GM12878 (cell line): ENCODE data around the gene DDX39B. TPM values are rescaled to one million over a fixed set of nuclear protein-coding genes. Genes with fewer than 3 reads are reported as not detected.

ENCODE experiments used
- CHD4 ChIP-seq: fragments of 200-600 bp; sonication (generic); IDR thresholded peaks from 2 replicates; pipeline ENCODE4 v1.6.1; 2016; ENCODE audit warnings: mild to moderate bottlenecking
- CTCF ChIP-seq, 3 experiments: IDR thresholded peaks in 2 of 3; conservative IDR thresholded peaks in 1 of 3; 2 replicates each; pipeline ENCODE4 v1.5.1; 2011; ENCODE audit warnings: low read depth in 3 of 3, low read length in 3 of 3, mild to moderate bottlenecking in 3 of 3, control low read depth in 2 of 3, moderate library complexity in 2 of 3, inconsistent platforms in 1 of 3, mixed read lengths in 1 of 3; ENCODE audit not compliant: control insufficient read depth in 2 of 3, insufficient read depth in 1 of 3; ENCODE audit errors: extremely low read depth in 1 of 3
- HDGF ChIP-seq: fragments of 450-650 bp; IDR thresholded peaks from 2 replicates; pipeline ENCODE4 v1.6.1; 2016; ENCODE audit warnings: antibody characterized with exemption
- JUNB ChIP-seq: IDR thresholded peaks from 2 replicates; pipeline ENCODE4 v1.6.1; 2016; ENCODE audit warnings: antibody characterized with exemption, mild to moderate bottlenecking
- MEF2B ChIP-seq: fragments of 450-650 bp; IDR thresholded peaks from 2 replicates; pipeline ENCODE4 v1.6.1; 2018; ENCODE audit warnings: mild to moderate bottlenecking, moderate library complexity; ENCODE audit not compliant: partially characterized antibody, poor library complexity, severe bottlenecking
- MLLT1 ChIP-seq: fragments of 450-650 bp; IDR thresholded peaks from 2 replicates; pipeline ENCODE4 v1.6.1; 2016; ENCODE audit warnings: mild to moderate bottlenecking
- PBX3 ChIP-seq: IDR thresholded peaks from 2 replicates; pipeline ENCODE4 v1.6.1; 2011; ENCODE audit warnings: mild to moderate bottlenecking, low read depth, low read length, moderate library complexity; ENCODE audit not compliant: insufficient replicate concordance
- POLR2A ChIP-seq: IDR thresholded peaks from 2 replicates; pipeline ENCODE4 v1.6.1; 2011; ENCODE audit warnings: low read depth, mild to moderate bottlenecking, low read length
- POU2F2 ChIP-seq: IDR thresholded peaks from 3 replicates; pipeline ENCODE4 v1.6.1; 2011; ENCODE audit warnings: low read depth, mild to moderate bottlenecking, low read length, borderline replicate concordance
- RB1 ChIP-seq: fragments of 450-650 bp; formaldehyde crosslinking; IDR thresholded peaks from 2 replicates; pipeline ENCODE4 v1.6.1; 2017; ENCODE audit warnings: mild to moderate bottlenecking, borderline replicate concordance
- RELB ChIP-seq: fragments of 450-650 bp; IDR thresholded peaks from 2 replicates; pipeline ENCODE4 v1.6.1; 2017; ENCODE audit warnings: low read depth, mild to moderate bottlenecking, moderate library complexity
- SMC3 ChIP-seq: IDR thresholded peaks from 2 replicates; pipeline ENCODE4 v1.6.1; 2011; ENCODE audit warnings: low read length, improper control_type of control experiment, borderline replicate concordance
- ZNF622 ChIP-seq: fragments of 450-650 bp; IDR thresholded peaks from 2 replicates; pipeline ENCODE4 v1.6.1; 2017; ENCODE audit warnings: mild to moderate bottlenecking, inconsistent platforms
- ZNF687 ChIP-seq: fragments of 450-650 bp; IDR thresholded peaks from 2 replicates; pipeline ENCODE4 v1.6.1; 2017; ENCODE audit warnings: mild to moderate bottlenecking, moderate library complexity
- polyA plus RNA-seq, 11 experiments: library from polyadenylated mRNA; depleted of rRNA in 4 of 11; unstranded in 6 of 11; stranded (reverse) in 5 of 11; fragments of >200 nt; fragmentation: Nextera tagmentation in 4 of 11; fragmentation: Illumina TruSeq in 1 of 11; extraction: Ambion mirVana in 4 of 11; extraction: Trizol in 1 of 11; gene quantifications; 1 replicate in 1 of 11; 2 replicates in 10 of 11; pipeline versions ENCODE4 v1.2.1 to v1.2.3, GENCODE V29; 2011 to 2016; ENCODE audit warnings: inconsistent platforms in 2 of 11, missing spikeins in 2 of 11, low read depth in 1 of 11
- total RNA-seq, 4 experiments: library from RNA; depleted of rRNA in 3 of 4; stranded (reverse); fragments of >200 nt in 3 of 4; fragmentation: Illumina TruSeq in 1 of 4; extraction: Trizol in 1 of 4; gene quantifications; 2 replicates each; pipeline versions ENCODE4 v1.2.1 to v1.2.3, GENCODE V29; 2013 to 2021
- TF ChIP-seq, protein P1 (sequence below): fragments of 450-650 bp; IDR thresholded peaks from 2 replicates; pipeline ENCODE4 v1.6.1; 2014; ENCODE audit warnings: mild to moderate bottlenecking

DDX39B gene
- total and polyA plus RNA-seq, 10 of the 15 experiments (the other 5 are each of a cell fraction or from before 2014, with no cell fraction given) = 271 to 661 (median 330) TPM

- no peak for TF ChIP-seq ZNF687
- 0 out of 2 replicates have a peak, but pooled peaks have one; percentile 31 for TF ChIP-seq MLLT1
- TF ChIP-seq JUNB = peak; percentile 78
- TF ChIP-seq POLR2A = peak; percentile 9; the same call in 1 of the 2 replicates
- TF ChIP-seq ZNF622 = no peak
- TF ChIP-seq SMC3 = 0 out of 2 replicates have a peak, but pooled peaks have one; percentile 7
- TF ChIP-seq, protein P1, sequence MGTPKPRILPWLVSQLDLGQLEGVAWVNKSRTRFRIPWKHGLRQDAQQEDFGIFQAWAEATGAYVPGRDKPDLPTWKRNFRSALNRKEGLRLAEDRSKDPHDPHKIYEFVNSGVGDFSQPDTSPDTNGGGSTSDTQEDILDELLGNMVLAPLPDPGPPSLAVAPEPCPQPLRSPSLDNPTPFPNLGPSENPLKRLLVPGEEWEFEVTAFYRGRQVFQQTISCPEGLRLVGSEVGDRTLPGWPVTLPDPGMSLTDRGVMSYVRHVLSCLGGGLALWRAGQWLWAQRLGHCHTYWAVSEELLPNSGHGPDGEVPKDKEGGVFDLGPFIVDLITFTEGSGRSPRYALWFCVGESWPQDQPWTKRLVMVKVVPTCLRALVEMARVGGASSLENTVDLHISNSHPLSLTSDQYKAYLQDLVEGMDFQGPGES = no peak
- no peak for TF ChIP-seq RELB
- no peak for TF ChIP-seq RB1
- TF ChIP-seq CHD4 = no peak
- TF ChIP-seq CTCF (IDR thresholded peaks at IDR 0.05 in 2 of 3, conservative IDR thresholded peaks at IDR 0.05 in 1 of 3; ENCODE audit: control insufficient read depth in 2 of 3, extremely low read depth in 1 of 3, insufficient read depth in 1 of 3, low read depth in 3 of 3, low read length in 3 of 3) = peak in 2 of 3 experiments; percentile 20 to 28; a peak in 3 of 6 replicates
- TF ChIP-seq POU2F2 = 0 out of 3 replicates have a peak, but pooled peaks have one; percentile 8
- peak; percentile 89; the same call in 1 of the 2 replicates for TF ChIP-seq HDGF
- TF ChIP-seq MEF2B = peak; percentile 82
- TF ChIP-seq PBX3 = peak; percentile 1
Observed at GRCh38 chr6:31574106-31575061, 32.6 kb upstream of the DDX39B start (continued).
